BJ (cell line): ENCODE data around the gene PBX2. TPM values are rescaled to one million over a fixed set of nuclear protein-coding genes. Genes with fewer than 3 reads are reported as not detected.

Source experiments
- CTCF ChIA-PET: fragments of 350-600 bp; formaldehyde crosslinking; extraction: SDS; loops from one replicate; lab custom pipeline; 2021; ENCODE audit warnings: antibody characterized with exemption, inconsistent platforms; lab: Yijun Ruan, JAX
- POLR2A ChIA-PET: fragments of 300-600 bp; sonication (Branson Sonifier 250); formaldehyde crosslinking; extraction: SDS; loops from one replicate; lab custom pipeline; 2021; ENCODE audit warnings: antibody characterized with exemption; lab: Charles Lee
- DNase-seq: peaks from one replicate; pipeline ENCODE4 v3.0.0-alpha.2; 2011; ENCODE audit warnings: low read depth
- H3K27me3 ChIP-seq: 2 replicates; pipeline ENCODE4 v1.6.0; 2011; ENCODE audit warnings: low read length; ENCODE audit not compliant: control insufficient read depth, insufficient read depth
- H3K36me3 ChIP-seq: 2 replicates; pipeline ENCODE4 v1.5.1; 2011; ENCODE audit warnings: low read length; ENCODE audit not compliant: control insufficient read depth, insufficient read depth
- H3K4me3 ChIP-seq: 2 replicates; pipeline ENCODE4 v1.5.1; 2011; ENCODE audit warnings: low read depth, mild to moderate bottlenecking, control low read depth, low read length
- CTCF ChIP-seq: IDR thresholded peaks from 2 replicates; pipeline ENCODE4 v1.5.1; 2011; ENCODE audit warnings: low read depth, mild to moderate bottlenecking, control low read depth, inconsistent platforms, low read length, moderate library complexity; ENCODE audit not compliant: insufficient read depth
- polyA plus RNA-seq: library from polyadenylated mRNA; depleted of rRNA; stranded (reverse); fragments of >200 nt; gene quantifications from 2 replicates; pipeline ENCODE4 v1.2.3, GENCODE V29; 2011

PBX2 gene
- polyA plus RNA-seq, 1 experiment: 73.5 TPM

GRCh38 chr6:32178547-32179440, 11.2 kb downstream of the PBX2 start:
- ChIA-PET POLR2A (no interaction called here), CTCF (interaction anchor here (0.6 to 1.5 kb wide), 2 partner anchors 17 to 774 kb away, joined by 4 to 5 read pairs; partner anchors contain the start of gene HLA-DMA)
- no peak for DNase-seq
- Histone ChIP-seq H3K27me3 (no peaks in the 10 kb centered on the region), H3K4me3 (peak overlapping the region; percentile 97), H3K36me3 (peaks cover 15% of the 10 kb centered on the region)
- TF ChIP-seq CTCF: no peak

GRCh38 chr6:32177788-32178546, 12.0 kb downstream of the PBX2 start, which contains the start of gene RNF5:
Gene RNF5 (plus strand): TSS chr6:32178405. CDS start chr6:32178512, 107 bp downstream.
- Histone ChIP-seq H3K4me3 (peak within 1 kb of the TSS; percentile 97), H3K27me3 (no peaks in the 10 kb centered on the region), H3K36me3 (peaks cover 12% of the 10 kb centered on the region)
- no peak for TF ChIP-seq CTCF
- CTCF ChIA-PET: interaction anchor here (0.9 to 2.0 kb wide), 2 partner anchors 13 to 59 kb away, joined by 3 to 7 read pairs; partner anchors contain the start of gene PBX2
- POLR2A ChIA-PET: interaction anchor here (0.6 to 1.3 kb wide), 4 partner anchors 11 to 27 kb away, joined by 3 to 7 read pairs (median 6); partner anchors contain the start of gene PBX2
- peak; percentile 100 for DNase-seq

GRCh38 chr6:32177183-32177787, 12.7 kb downstream of the PBX2 start:
- Histone ChIP-seq H3K4me3 (peak overlapping the region; percentile 97), H3K27me3 (no peaks in the 10 kb centered on the region), H3K36me3 (peaks cover 9% of the 10 kb centered on the region)
- DNase-seq: no peak
- CTCF ChIA-PET: interaction anchor here (0.9 to 2.0 kb wide), 5 partner anchors 13 to 60 kb away, joined by 3 to 7 read pairs (median 4); partner anchors contain the start of gene PBX2
- TF ChIP-seq CTCF: no peak
- POLR2A ChIA-PET: interaction anchor here (0.6 to 1.3 kb wide), 4 partner anchors 11 to 28 kb away, joined by 3 to 7 read pairs (median 6); partner anchors contain the start of gene PBX2

- peaks cover 8% of the 10 kb centered on the region for H3K36me3 ChIP-seq
- ChIA-PET CTCF (interaction anchor here (1.0 to 2.0 kb wide), 5 partner anchors 14 to 60 kb away, joined by 3 to 7 read pairs (median 4); partner anchors contain the start of gene PBX2), POLR2A (interaction anchor here (0.5 to 1.3 kb wide), 3 partner anchors 12 to 795 kb away, joined by 5 to 7 read pairs (median 6); no protein-coding TSS in a partner anchor)
- no peaks in the 10 kb centered on the region for H3K27me3 ChIP-seq
- TF ChIP-seq CTCF: no peak
- DNase-seq: no peak
- peak overlapping the region; percentile 97 for H3K4me3 ChIP-seq
These were observed 13.4 kb downstream of the PBX2 start for GRCh38 chr6:32176476-32177182.
